ENCODE data around the gene BTBD8.

The BTBD8 gene

GRCh38 chr1:92192246-92192645, 112.1 kb downstream of the BTBD8 start:
- no peak for DNase-seq (ENCODE audit: low read depth)

- DNase-seq (ENCODE audit: low read depth), result no peak
Observed at GRCh38 chr1:92194511-92194910, 114.4 kb downstream of the BTBD8 start.

- no peak for DNase-seq (ENCODE audit: low read depth)
Observed at GRCh38 chr1:92201973-92202372, 121.8 kb downstream of the BTBD8 start.

GRCh38 chr1:92203105-92203504, 123.0 kb downstream of the BTBD8 start:
- no peak for DNase-seq (ENCODE audit: low read depth)

GRCh38 chr1:92210701-92211100, 130.6 kb downstream of the BTBD8 start:
- peak; percentile 20 for DNase-seq (ENCODE audit: low read depth)

- DNase-seq (ENCODE audit: low read depth), result peak; percentile 23
Observed at GRCh38 chr1:92211166-92211565, 131.0 kb downstream of the BTBD8 start.

GRCh38 chr1:92217721-92218120, 137.6 kb downstream of the BTBD8 start, which contains the start of gene C1orf146:
Gene C1orf146 (plus strand): TSS chr1:92217915. CDS start chr1:92231421, 13,506 bp downstream.
- DNase-seq (ENCODE audit: low read depth), result no peak

- DNase-seq (ENCODE audit: low read depth), result no peak
Observed at GRCh38 chr1:92218559-92218958, 138.4 kb downstream of the BTBD8 start.

GRCh38 chr1:92219028-92219427, 138.9 kb downstream of the BTBD8 start:
- DNase-seq (ENCODE audit: low read depth), result no peak

GRCh38 chr1:92228401-92228800, 148.3 kb downstream of the BTBD8 start:
- no peak for DNase-seq (ENCODE audit: low read depth)

GRCh38 chr1:92230736-92231135, 150.6 kb downstream of the BTBD8 start:
- DNase-seq (ENCODE audit: low read depth), result no peak
